HepG2 (cell line): ENCODE data around the gene AMZ1. TPM values are rescaled to one million over a fixed set of nuclear protein-coding genes. Genes with fewer than 3 reads are reported as not detected.

Experiments used
- CERS6 ChIP-seq: sonication (generic); formaldehyde crosslinking; IDR thresholded peaks from 2 replicates; pipeline ENCODE4 v1.5.0; 2020; ENCODE audit warnings: missing genetic modification reagents
- EHMT2 ChIP-seq: fragments of 200-600 bp; sonication (generic); IDR thresholded peaks from 2 replicates; pipeline ENCODE4 v1.7.0; 2017; ENCODE audit warnings: antibody characterized with exemption, low read depth, low read length, borderline replicate concordance
- HOXA3 ChIP-seq: sonication (generic); formaldehyde crosslinking; IDR thresholded peaks from 2 replicates; pipeline ENCODE4 v1.5.0; 2020; ENCODE audit warnings: missing genetic modification reagents
- MED8 ChIP-seq: sonication (generic); formaldehyde crosslinking; IDR thresholded peaks from 2 replicates; pipeline ENCODE4 v1.8.1; 2023; ENCODE audit warnings: mild to moderate bottlenecking, missing genetic modification reagents; ENCODE audit not compliant: insufficient replicate concordance
- MEIS1 ChIP-seq: sonication (generic); formaldehyde crosslinking; IDR thresholded peaks from 2 replicates; pipeline ENCODE4 v1.9.0; 2021; ENCODE audit warnings: mild to moderate bottlenecking, missing genetic modification reagents, moderate library complexity, borderline replicate concordance
- NONO ChIP-seq, 2 experiments: fragments of 450-650 bp in 1 of 2; sonication (generic) in 1 of 2; formaldehyde crosslinking in 1 of 2; IDR thresholded peaks in 1 of 2; conservative IDR thresholded peaks in 1 of 2; 2 replicates each; pipeline versions ENCODE4 v1.6.1 to v1.8.0; 2017 to 2022; ENCODE audit warnings: mild to moderate bottlenecking in 1 of 2, missing genetic modification reagents in 1 of 2, moderate library complexity in 1 of 2
- RAD21 ChIP-seq: fragments of 450-650 bp; formaldehyde crosslinking; IDR thresholded peaks from 2 replicates; pipeline ENCODE4 v1.5.0; 2020; ENCODE audit warnings: mild to moderate bottlenecking
- SP140L ChIP-seq: sonication (generic); formaldehyde crosslinking; IDR thresholded peaks from 2 replicates; pipeline ENCODE4 v1.4.0; 2020; ENCODE audit warnings: missing genetic modification reagents, borderline replicate concordance
- U2AF1 ChIP-seq: fragments of 200-400 bp; formaldehyde crosslinking; optimal IDR thresholded peaks from 2 replicates; pipeline ENCODE3; 2017; ENCODE audit warnings: mild to moderate bottlenecking, low read depth, low read length
- ZNF12 ChIP-seq: sonication (generic); formaldehyde crosslinking; IDR thresholded peaks from 2 replicates; pipeline ENCODE4 v1.5.0; 2020; ENCODE audit warnings: missing genetic modification reagents
- ZNF251 ChIP-seq: sonication (generic); formaldehyde crosslinking; IDR thresholded peaks from 2 replicates; pipeline ENCODE4 v1.9.0; 2021; ENCODE audit warnings: mild to moderate bottlenecking, missing genetic modification reagents
- ZNF354B ChIP-seq: sonication (generic); formaldehyde crosslinking; IDR thresholded peaks from 2 replicates; pipeline ENCODE4 v1.8.0; 2022; ENCODE audit warnings: mild to moderate bottlenecking, missing genetic modification reagents
- ZNF446 ChIP-seq: sonication (generic); formaldehyde crosslinking; IDR thresholded peaks from 2 replicates; pipeline ENCODE4 v1.5.0; 2020; ENCODE audit warnings: mild to moderate bottlenecking, missing genetic modification reagents
- ZNF512B ChIP-seq: sonication (generic); formaldehyde crosslinking; IDR thresholded peaks from 2 replicates; pipeline ENCODE4 v1.5.1; 2020; ENCODE audit warnings: missing genetic modification reagents, mild to moderate bottlenecking, borderline replicate concordance
- ZNF597 ChIP-seq: sonication (generic); formaldehyde crosslinking; IDR thresholded peaks from 2 replicates; pipeline ENCODE4 v1.5.0; 2020; ENCODE audit warnings: missing genetic modification reagents
- ZNF687 ChIP-seq: sonication (generic); formaldehyde crosslinking; IDR thresholded peaks from 2 replicates; pipeline ENCODE4 v1.5.1; 2020; ENCODE audit warnings: mild to moderate bottlenecking, missing genetic modification reagents, moderate library complexity
- polyA plus RNA-seq, 8 experiments: library from polyadenylated mRNA; depleted of rRNA in 3 of 8; stranded (reverse) in 7 of 8; unstranded in 1 of 8; fragments of >200 nt; fragmentation: Illumina TruSeq in 4 of 8; extraction: Trizol in 4 of 8; gene quantifications; 2 replicates each; pipeline versions ENCODE4 v1.2.1 to v1.2.3, GENCODE V29; 2011 to 2016; ENCODE audit warnings: low read depth in 4 of 8, missing spikeins in 1 of 8, mixed read lengths in 1 of 8; ENCODE audit not compliant: insufficient read depth in 1 of 8
- total RNA-seq, 5 experiments: library from RNA; depleted of rRNA; stranded (reverse); fragments of >200 nt; fragmentation: Illumina TruSeq; extraction: Trizol; gene quantifications; 2 replicates each; pipeline ENCODE4 v1.2.3, GENCODE V29; 2016; ENCODE audit warnings: low read depth in 1 of 5

The AMZ1 gene
- total and polyA plus RNA-seq, 2 of the 13 experiments (the other 11 are each of a cell fraction or from before 2014, with no cell fraction given), result 0.03 TPM; not detected in 1

GRCh38 chr7:2638224-2638991, 49.6 kb upstream of the AMZ1 start (continued):
- TF ChIP-seq CERS6 (CRISPR knock-in tag) (0 out of 2 replicates have a peak, but pooled peaks have one; percentile 31), ZNF446 (CRISPR knock-in tag) (peak; percentile 68; the same call in 1 of the 2 replicates), EHMT2 (no peak), NONO (IDR thresholded peaks at IDR 0.05) (no peak), NONO (CRISPR knock-in tag; conservative IDR thresholded peaks at IDR 0.05) (peak; percentile 85), ZNF251 (no peak), ZNF354B (CRISPR knock-in tag) (no peak), SP140L (no peak), MED8 (CRISPR knock-in tag) (peak; percentile 81), RAD21 (CRISPR knock-in tag) (no peak; the same call in 1 of the 2 replicates), ZNF597 (CRISPR knock-in tag) (no peak), ZNF12 (CRISPR knock-in tag) (no peak), U2AF1 (peak; percentile 28), HOXA3 (CRISPR knock-in tag) (peak; percentile 93), ZNF687 (peak; percentile 98), MEIS1 (CRISPR knock-in tag) (peak; percentile 29; the same call in 1 of the 2 replicates), ZNF512B (CRISPR knock-in tag) (no peak)
